Upper lobe of left lung (tissue), 6 donors: ENCODE data around the gene IFITM10. TPM values are rescaled to one million over a fixed set of nuclear protein-coding genes. Genes with fewer than 3 reads are reported as not detected.
A peak's percentile ranks its signal among the peaks of the same experiment; 100 is the strongest.

Source experiments
- ATAC-seq, 2 donors: fragments of 200-7000 bp; cut with Tn5 transposase; one replicate each; pipeline ENCODE4 v1.9.1; 2022; ENCODE audit warnings: mild to moderate bottlenecking in 2 of 2, moderate library complexity in 2 of 2; ENCODE audit not compliant: low FRiP score in 2 of 2
- DNase-seq, 2 donors: peaks; one replicate each; pipeline ENCODE4 v3.0.0-alpha.2; 2019 to 2020
- H3K27ac ChIP-seq, 4 donors: fragments of 200-600 bp; sonication (generic); one replicate each; pipeline ENCODE4 v1.5.1; 2016 to 2019
- H3K27me3 ChIP-seq, 4 donors: fragments of 200-600 bp; sonication (generic); one replicate each; pipeline ENCODE4 v1.5.1; 2017 to 2019
- H3K36me3 ChIP-seq, 4 donors: fragments of 200-600 bp; sonication (generic); one replicate each; pipeline ENCODE4 v1.5.1; 2016 to 2019
- H3K4me1 ChIP-seq, 4 donors: fragments of 200-600 bp; sonication (generic); one replicate each; pipeline ENCODE4 v1.5.1; 2018 to 2019
- H3K4me3 ChIP-seq, 4 donors: fragments of 200-600 bp; sonication (generic); one replicate each; pipeline ENCODE4 v1.5.1; 2017 to 2019; ENCODE audit warnings: mild to moderate bottlenecking in 2 of 4, moderate library complexity in 1 of 4
- H3K9me3 ChIP-seq, 4 donors: fragments of 200-600 bp; sonication (generic); one replicate each; pipeline ENCODE4 v1.5.1; 2018 to 2019
- CTCF ChIP-seq, 6 experiments: fragments of 450-650 bp in 4 of 6; fragments of 200-600 bp in 2 of 6; sonication (generic) in 2 of 6; IDR thresholded peaks; one replicate each; pipeline ENCODE4 v1.5.1; 2016 to 2019; ENCODE audit warnings: antibody characterized with exemption in 6 of 6
- EP300 ChIP-seq, 4 donors: sonication (generic); formaldehyde crosslinking; IDR thresholded peaks; one replicate each; pipeline ENCODE4 v1.5.1; 2017; ENCODE audit warnings: antibody characterized with exemption in 4 of 4, control low read depth in 2 of 4
- POLR2A ChIP-seq, 4 donors: fragments of 450-650 bp; IDR thresholded peaks; one replicate each; pipeline ENCODE4 v1.5.1; 2016 to 2017; ENCODE audit warnings: antibody characterized with exemption in 4 of 4, mild to moderate bottlenecking in 2 of 4
- POLR2AphosphoS5 ChIP-seq, 2 donors: sonication (generic); formaldehyde crosslinking; IDR thresholded peaks; one replicate each; pipeline ENCODE4 v1.5.1; 2017; ENCODE audit warnings: antibody characterized with exemption in 2 of 2
- WGBS, 2 donors: methylation state at CpG; one replicate each; pipeline ENCODE4 v1.1.5; 2017 to 2018; 5-methylcytosine and 5-hydroxymethylcytosine counted together
- total RNA-seq, 6 donors: library from RNA; depleted of rRNA in 4 of 6; stranded (reverse); fragments of >200 nt in 4 of 6; gene quantifications; one replicate each; pipeline versions ENCODE4 v1.1.0 to v1.2.1, GENCODE V29; 2016 to 2021
- donor health status: DM: no; HTN: no; CAD: no; lungs with moderate emphysema.
- donor health status: DM: no; HTN: yes; CAD: no; lungs with severe emphysema.

The IFITM10 gene
- total RNA-seq, 6 donors from 2014 or later: 8.7 to 28.3 (median 14.2) TPM

GRCh38 chr11:1717745-1718144 lies 32.6 kb downstream of the IFITM10 start:
- no peaks in the 10 kb centered on the region for H3K27me3 ChIP-seq
- 69 to 77% methylated on average over 8 of the region's 8 CpGs for WGBS, 2 donors
- DNase-seq (no peak), ATAC-seq (no peak)
- no peaks in the 10 kb centered on the region for H3K36me3 ChIP-seq
- H3K27ac ChIP-seq: no peak overlapping the region
- no peaks in the 10 kb centered on the region for H3K9me3 ChIP-seq
- H3K4me3 ChIP-seq: no peak overlapping the region
- TF ChIP-seq EP300 (IDR thresholded peaks at IDR 0.05) (no peak), CTCF (IDR thresholded peaks at IDR 0.05) (no peak), POLR2A (IDR thresholded peaks at IDR 0.05) (no peak), POLR2AphosphoS5 (IDR thresholded peaks at IDR 0.05) (no peak)
- no peaks in the 10 kb centered on the region for H3K4me1 ChIP-seq

DNA sequence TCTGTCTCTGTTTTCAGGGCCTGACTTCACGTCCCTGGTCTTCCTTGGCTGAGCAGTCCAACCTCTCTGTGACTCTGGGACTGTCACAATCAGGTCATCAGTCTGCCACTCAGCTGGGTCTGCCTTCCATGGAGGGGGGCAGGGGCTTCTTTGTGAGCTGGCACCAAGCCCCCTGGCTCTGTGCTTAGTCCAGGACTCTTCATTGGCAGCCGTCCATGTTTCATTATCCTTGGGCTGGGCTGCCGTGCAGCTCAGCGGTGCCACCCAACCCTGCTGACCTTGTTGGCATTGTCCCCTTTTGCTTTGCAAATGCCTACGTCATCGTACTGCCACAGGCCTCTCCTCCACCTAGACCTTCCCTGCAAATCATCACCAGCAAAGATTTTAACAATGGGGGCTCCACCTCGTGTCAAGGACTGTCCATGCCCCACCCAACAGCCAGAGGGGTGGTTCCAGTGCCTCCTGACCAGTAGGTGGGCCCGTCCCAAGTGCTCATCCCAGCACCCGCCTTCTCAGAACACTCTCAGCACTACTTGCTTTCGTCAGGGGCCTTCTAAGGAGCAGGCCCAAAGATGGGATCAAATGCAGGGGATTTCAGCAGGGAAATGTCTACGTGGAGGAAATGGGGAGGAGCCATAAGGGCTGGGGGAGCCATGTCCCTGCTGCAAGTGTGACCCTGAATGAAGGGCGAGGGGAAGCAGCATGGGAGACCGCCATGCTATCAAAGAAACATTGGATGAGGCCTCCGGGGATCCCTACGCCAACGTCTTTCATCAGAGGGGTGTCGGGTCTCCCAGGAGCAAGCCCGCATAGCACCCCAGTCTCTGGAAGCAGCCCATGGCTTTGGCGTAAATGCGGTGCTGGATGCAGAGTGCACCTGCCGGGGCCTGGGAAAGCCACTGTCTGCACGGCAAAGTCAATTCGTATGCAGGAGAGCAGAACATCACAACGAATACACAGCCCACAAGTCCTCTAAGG lies 35.2 kb downstream of the IFITM10 start:
- DNase-seq (no peak), ATAC-seq (peak in 1 of 2 donors; percentile 55)
- 85 to 88% methylated on average over 23 to 24 of the region's 24 CpGs for WGBS, 2 donors
- H3K27me3 ChIP-seq: no peaks in the 10 kb centered on the region
- TF ChIP-seq CTCF (IDR thresholded peaks at IDR 0.05) (no peak), POLR2A (IDR thresholded peaks at IDR 0.05) (no peak), EP300 (IDR thresholded peaks at IDR 0.05) (no peak), POLR2AphosphoS5 (IDR thresholded peaks at IDR 0.05) (no peak)
- no peaks in the 10 kb centered on the region for H3K36me3 ChIP-seq
- H3K9me3 ChIP-seq: no peaks in the 10 kb centered on the region
- H3K4me1 ChIP-seq: no peaks in the 10 kb centered on the region
- H3K27ac ChIP-seq: no peak overlapping the region
- no peak overlapping the region for H3K4me3 ChIP-seq

GRCh38 chr11:1708716-1709115 lies 41.7 kb downstream of the IFITM10 start:
- Histone ChIP-seq H3K27ac (no peak overlapping the region), H3K36me3 (no peaks in the 10 kb centered on the region), H3K9me3 (no peaks in the 10 kb centered on the region), H3K27me3 (no peaks in the 10 kb centered on the region), H3K4me3 (no peak overlapping the region), H3K4me1 (no peaks in the 10 kb centered on the region)
- WGBS, 2 donors: 85 to 89% methylated on average over 10 of the region's 10 CpGs
- no peak for ATAC-seq
- no peak for DNase-seq
- TF ChIP-seq CTCF (IDR thresholded peaks at IDR 0.05) (no peak), POLR2AphosphoS5 (IDR thresholded peaks at IDR 0.05) (no peak), POLR2A (IDR thresholded peaks at IDR 0.05) (no peak), EP300 (IDR thresholded peaks at IDR 0.05) (no peak)

DNA sequence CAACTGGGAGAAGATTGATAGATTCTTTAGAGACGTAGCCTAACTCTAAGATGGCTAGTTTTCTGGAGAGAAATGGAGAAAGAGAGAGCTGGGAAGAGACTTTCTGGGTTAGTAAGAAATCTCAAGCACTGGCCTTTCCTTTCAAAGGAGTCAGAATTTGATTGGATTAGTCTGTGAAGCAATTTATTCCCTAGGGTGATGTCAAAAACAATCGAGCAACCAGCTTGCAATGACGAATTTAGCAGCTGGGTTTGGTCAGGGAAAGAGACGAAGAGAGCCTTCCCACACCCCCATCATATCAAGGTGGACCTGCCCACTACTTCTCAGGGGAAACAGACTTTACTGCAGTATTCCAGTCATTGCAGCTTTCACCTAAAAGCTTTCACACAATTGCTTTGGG lies 42.6 kb downstream of the IFITM10 start:
- H3K9me3 ChIP-seq: no peaks in the 10 kb centered on the region
- no peak for TF ChIP-seq POLR2AphosphoS5 (IDR thresholded peaks at IDR 0.05)
- no peak for TF ChIP-seq EP300 (IDR thresholded peaks at IDR 0.05)
- TF ChIP-seq POLR2A (IDR thresholded peaks at IDR 0.05): no peak
- TF ChIP-seq CTCF (IDR thresholded peaks at IDR 0.05): no peak
- H3K36me3 ChIP-seq: no peaks in the 10 kb centered on the region
- no peak overlapping the region for H3K4me3 ChIP-seq
- no peak for ATAC-seq
- no peak for DNase-seq
- WGBS, 2 donors: 40 to 49% methylated on average over 4 of the region's 4 CpGs
- H3K27ac ChIP-seq: no peak overlapping the region
- H3K27me3 ChIP-seq: no peaks in the 10 kb centered on the region
- H3K4me1 ChIP-seq: no peaks in the 10 kb centered on the region
